ENCODE results near the gene TRIM54.

- TF ChIP-seq CTCF (IDR thresholded peaks at IDR 0.05 in 2 of 3, conservative IDR thresholded peaks at IDR 0.05 in 1 of 3; ENCODE audit: borderline replicate concordance in 1 of 3, insufficient read depth in 1 of 3, low read depth in 2 of 3, low read length in 2 of 3), result no peak
- no peak for TF ChIP-seq RAD21 (IDR thresholded peaks at IDR 0.05; ENCODE audit: low read depth)
- no peak for TF ChIP-seq POLR2AphosphoS5 (IDR thresholded peaks at IDR 0.05; ENCODE audit: low read depth, low read length)
- no peak for TF ChIP-seq YY1 (IDR thresholded peaks at IDR 0.05; ENCODE audit: extremely low read depth, insufficient replicate concordance, low read depth, low read length)
Measured at GRCh38 chr2:27356056-27356381, 73.8 kb downstream of the TRIM54 start.

Data from HCT116 (cell line).